ENCODE results near the gene ZNF493.

GRCh38 chr19:21462540-21462939 is 65.6 kb downstream of the ZNF493 start:
- TF ChIP-seq, protein P1, sequence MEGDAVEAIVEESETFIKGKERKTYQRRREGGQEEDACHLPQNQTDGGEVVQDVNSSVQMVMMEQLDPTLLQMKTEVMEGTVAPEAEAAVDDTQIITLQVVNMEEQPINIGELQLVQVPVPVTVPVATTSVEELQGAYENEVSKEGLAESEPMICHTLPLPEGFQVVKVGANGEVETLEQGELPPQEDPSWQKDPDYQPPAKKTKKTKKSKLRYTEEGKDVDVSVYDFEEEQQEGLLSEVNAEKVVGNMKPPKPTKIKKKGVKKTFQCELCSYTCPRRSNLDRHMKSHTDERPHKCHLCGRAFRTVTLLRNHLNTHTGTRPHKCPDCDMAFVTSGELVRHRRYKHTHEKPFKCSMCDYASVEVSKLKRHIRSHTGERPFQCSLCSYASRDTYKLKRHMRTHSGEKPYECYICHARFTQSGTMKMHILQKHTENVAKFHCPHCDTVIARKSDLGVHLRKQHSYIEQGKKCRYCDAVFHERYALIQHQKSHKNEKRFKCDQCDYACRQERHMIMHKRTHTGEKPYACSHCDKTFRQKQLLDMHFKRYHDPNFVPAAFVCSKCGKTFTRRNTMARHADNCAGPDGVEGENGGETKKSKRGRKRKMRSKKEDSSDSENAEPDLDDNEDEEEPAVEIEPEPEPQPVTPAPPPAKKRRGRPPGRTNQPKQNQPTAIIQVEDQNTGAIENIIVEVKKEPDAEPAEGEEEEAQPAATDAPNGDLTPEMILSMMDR (IDR thresholded peaks at IDR 0.05; ENCODE audit: low read length): no peak
- TF ChIP-seq EZH2 (IDR thresholded peaks at IDR 0.05; ENCODE audit: borderline replicate concordance, low read length): no peak

Measured in OCI-LY1 (cell line).